Calu3 (cell line): Measurements from ENCODE around the gene CNNM1. TPM values are rescaled to one million over a fixed set of nuclear protein-coding genes. Genes with fewer than 3 reads are reported as not detected.

Experiments used
- Bru-seq: library from RNA; stranded (reverse); fragments of 400-500 nt; gene quantifications from one replicate; lab custom pipeline; 2021; lab: Mats Ljungman, UMichigan
- BruChase-seq, 2 experiments: library from RNA; stranded (reverse); fragments of 400-500 nt; gene quantifications; one replicate each; lab custom pipeline; 2021; lab: Mats Ljungman, UMichigan
- BruUV-seq: library from RNA; stranded (reverse); fragments of 400-500 nt; replicated peaks from 2 replicates; lab custom pipeline; 2021; lab: Mats Ljungman, UMichigan
- CTCF ChIA-PET: fragments of 300-600 bp; sonication (Branson Sonifier 250); formaldehyde crosslinking; loops from one replicate; lab custom pipeline; 2022; ENCODE audit warnings: antibody characterized with exemption; lab: Charles Lee
- DNase-seq: peaks from one replicate; pipeline ENCODE4 v3.0.0; 2022
- H3K27ac Mint-ChIP-seq: one replicate; pipeline ENCODE4 v1.8.0; 2022; ENCODE audit warnings: mixed read lengths; ENCODE audit not compliant: unreplicated experiment
- H3K27me3 Mint-ChIP-seq: one replicate; pipeline ENCODE4 v1.8.0; 2022; ENCODE audit warnings: mixed read lengths; ENCODE audit not compliant: unreplicated experiment
- H3K36me3 Mint-ChIP-seq: one replicate; pipeline ENCODE4 v1.8.0; 2022; ENCODE audit warnings: mild to moderate bottlenecking, moderate library complexity, mixed read lengths; ENCODE audit not compliant: insufficient read depth, unreplicated experiment
- H3K4me1 Mint-ChIP-seq: one replicate; pipeline ENCODE4 v1.8.0; 2022; ENCODE audit warnings: mild to moderate bottlenecking, low read depth, mixed read lengths; ENCODE audit not compliant: unreplicated experiment
- H3K4me3 Mint-ChIP-seq: one replicate; pipeline ENCODE4 v1.8.0; 2022; ENCODE audit warnings: mild to moderate bottlenecking, low read depth, moderate library complexity, mixed read lengths; ENCODE audit not compliant: unreplicated experiment
- H3K9me3 Mint-ChIP-seq: one replicate; pipeline ENCODE4 v1.8.0; 2022; ENCODE audit warnings: low read depth, mixed read lengths; ENCODE audit not compliant: unreplicated experiment
- CTCF ChIP-seq: fragments of 200-600 bp; IDR thresholded peaks from one replicate; pipeline ENCODE4 v1.8.0; 2022; ENCODE audit warnings: antibody characterized with exemption; ENCODE audit not compliant: unreplicated experiment
- intact Hi-C: fragments of 100-400 bp; cut with micrococcal nuclease; formaldehyde crosslinking; loops from one replicate; pipeline ENCODE4 v1.10.0; 2022; ENCODE audit not compliant: unreplicated experiment
- long read RNA-seq: library from polyadenylated mRNA; stranded (forward); transcript quantifications from one replicate; pipeline ENCODE4 v2.0.0, GENCODE V29; 2022
- total RNA-seq: library from RNA; stranded (reverse); gene quantifications from 2 replicates; pipeline ENCODE4 v1.2.3, GENCODE V29; 2022

CNNM1 gene
- 5.8 and 6.3 TPM in 2 replicates for total RNA-seq
- Bru-seq, nascent RNA: percentile 50 among the genes with signal in this experiment
- BruChase-seq, experiment 1, labeled RNA remaining after a 6-hour chase: percentile 43 among the genes with signal in this experiment
- percentile 49 among the genes with signal in this experiment for BruChase-seq, experiment 2, labeled RNA remaining after a 2-hour chase
- long read RNA-seq, full-length matches to known transcripts: 1 of 6 reads
- long read RNA-seq, partial matches to known transcripts: 3 of 6 reads
- long read RNA-seq, other reads (novel, unspliced or antisense): 2 of 6 reads

GRCh38 chr10:99329304-99329553 is at the start of gene CNNM1:
CNNM1 (plus strand) TSS chr10:99329356; CDS start chr10:99329388, 32 bp downstream.
- CTCF ChIA-PET: interaction anchor here (0.6 to 1.2 kb wide), 2 partner anchors 10 to 170 kb away, joined by 3 to 5 read pairs; no protein-coding TSS in a partner anchor
- Mint-ChIP-seq H3K36me3 (peaks cover 25% of the 10 kb centered on the region), H3K27ac (no peak within 1 kb of the TSS), H3K4me3 (peak within 1 kb of the TSS; percentile 46), H3K4me1 (peaks cover 14% of the 10 kb centered on the region), H3K27me3 (no peaks in the 10 kb centered on the region), H3K9me3 (no peaks in the 10 kb centered on the region)
- TF ChIP-seq CTCF: no peak
- DNase-seq: peak; percentile 49
- intact Hi-C loops: no loop called here
- BruUV-seq: no TSS peak

GRCh38 chr10:99279626-99280111 is 49.5 kb upstream of the CNNM1 start:
- DNase-seq: no peak
- CTCF ChIA-PET: no interaction called here
- Mint-ChIP-seq H3K9me3 (no peaks in the 10 kb centered on the region), H3K4me1 (peaks cover 10% of the 10 kb centered on the region), H3K36me3 (no peaks in the 10 kb centered on the region), H3K27ac (peak overlapping the region; percentile 31), H3K27me3 (peaks cover 13% of the 10 kb centered on the region), H3K4me3 (no peak overlapping the region)
- intact Hi-C loops: no loop called here
- TF ChIP-seq CTCF: no peak
- BruUV-seq: no TSS peak

GRCh38 chr10:99280472-99280871 is 48.7 kb upstream of the CNNM1 start:
- Mint-ChIP-seq H3K4me1 (peaks cover 10% of the 10 kb centered on the region), H3K4me3 (no peak overlapping the region), H3K27me3 (peaks cover 7% of the 10 kb centered on the region), H3K27ac (peak overlapping the region; percentile 31), H3K9me3 (no peaks in the 10 kb centered on the region), H3K36me3 (no peaks in the 10 kb centered on the region)
- intact Hi-C loops: no loop called here
- no peak for TF ChIP-seq CTCF
- CTCF ChIA-PET: no interaction called here
- no TSS peak for BruUV-seq
- DNase-seq: no peak

- TF ChIP-seq CTCF: no peak
- CTCF ChIA-PET: no interaction called here
- no peaks in the 10 kb centered on the region for H3K9me3 Mint-ChIP-seq
These were observed 43.3 kb upstream of the CNNM1 start for GRCh38 chr10:99285881-99286280.

More at GRCh38 chr10:99285881-99286280, 43.3 kb upstream of the CNNM1 start:
- Mint-ChIP-seq H3K4me1 (no peaks in the 10 kb centered on the region), H3K27ac (no peak overlapping the region), H3K27me3 (peaks cover 20% of the 10 kb centered on the region), H3K36me3 (no peaks in the 10 kb centered on the region), H3K4me3 (no peak overlapping the region)
- intact Hi-C loops: no loop called here
- no TSS peak for BruUV-seq
- no peak for DNase-seq
